GM23338 (cell line): ENCODE results near the gene STYK1. TPM values are rescaled to one million over a fixed set of nuclear protein-coding genes. Genes with fewer than 3 reads are reported as not detected.

Experiments
- ATAC-seq: fragments of 200-7000 bp; cut with Tn5 transposase; 3 replicates; pipeline ENCODE4 v1.9.1; 2020
- DNase-seq: peaks from one replicate; pipeline ENCODE4 v3.0.0-alpha.2; 2015; ENCODE audit warnings: low spot score
- H2AFZ ChIP-seq: fragments of 200-600 bp; sonication (generic); 2 replicates; pipeline ENCODE4 v1.8.0; 2016; ENCODE audit warnings: antibody characterized with exemption, mild to moderate bottlenecking, moderate library complexity
- H3F3A ChIP-seq: fragments of 200-600 bp; sonication (generic); replicated peaks from 2 replicates; pipeline ENCODE4 v1.8.0; 2017; ENCODE audit warnings: antibody characterized with exemption, mixed run types, low read depth
- H3K27ac ChIP-seq: fragments of 200-600 bp; sonication (generic); 2 replicates; pipeline ENCODE4 v1.6.1; 2016; ENCODE audit warnings: low read depth
- H3K27me3 ChIP-seq: fragments of 200-600 bp; sonication (generic); 2 replicates; pipeline ENCODE4 v1.8.0; 2016; ENCODE audit warnings: mild to moderate bottlenecking, mixed run types, moderate library complexity; ENCODE audit not compliant: insufficient read depth
- H3K36me3 ChIP-seq: fragments of 200-600 bp; sonication (generic); 2 replicates; pipeline ENCODE4 v1.8.0; 2016; ENCODE audit warnings: mild to moderate bottlenecking; ENCODE audit not compliant: insufficient read depth
- H3K4me1 ChIP-seq: fragments of 200-600 bp; sonication (generic); 2 replicates; pipeline ENCODE4 v1.8.0; 2016; ENCODE audit warnings: mild to moderate bottlenecking, moderate library complexity; ENCODE audit not compliant: insufficient read depth
- H3K4me2 ChIP-seq: fragments of 200-600 bp; sonication (generic); 2 replicates; pipeline ENCODE4 v1.7.1; 2017; ENCODE audit warnings: mixed run types
- H3K4me3 ChIP-seq: fragments of 200-600 bp; sonication (generic); 2 replicates; pipeline ENCODE4 v1.6.1; 2016; ENCODE audit warnings: mixed run types
- H3K79me2 ChIP-seq: fragments of 200-600 bp; sonication (generic); replicated peaks from 2 replicates; pipeline ENCODE4 v1.8.0; 2017; ENCODE audit warnings: mild to moderate bottlenecking; ENCODE audit not compliant: insufficient read depth
- H3K9me2 ChIP-seq: fragments of 200-600 bp; sonication (generic); 2 replicates; pipeline ENCODE4 v1.8.0; 2017; ENCODE audit not compliant: insufficient read depth
- H4K20me1 ChIP-seq: fragments of 200-600 bp; sonication (generic); replicated peaks from 2 replicates; pipeline ENCODE4 v1.8.0; 2017; ENCODE audit warnings: mild to moderate bottlenecking; ENCODE audit not compliant: insufficient read depth
- H3K27ac Mint-ChIP-seq: 2 replicates; pipeline ENCODE4 v1.8.0; 2020; ENCODE audit warnings: inconsistent platforms, mild to moderate bottlenecking, moderate library complexity, mixed read lengths
- H3K27me3 Mint-ChIP-seq: 3 replicates; pipeline ENCODE4 v1.8.0; 2022; ENCODE audit warnings: low read depth, mild to moderate bottlenecking, moderate library complexity, mixed read lengths, inconsistent platforms; ENCODE audit not compliant: insufficient read depth, poor library complexity
- H3K36me3 Mint-ChIP-seq: 3 replicates; pipeline ENCODE4 v1.8.0; 2021; ENCODE audit warnings: low read depth, mild to moderate bottlenecking, inconsistent platforms, moderate library complexity, mixed read lengths
- H3K4me1 Mint-ChIP-seq: 3 replicates; pipeline ENCODE4 v1.8.0; 2020; ENCODE audit warnings: mild to moderate bottlenecking, inconsistent platforms, mixed read lengths
- H3K4me3 Mint-ChIP-seq: 3 replicates; pipeline ENCODE4 v1.8.0; 2021; ENCODE audit warnings: moderate library complexity, mild to moderate bottlenecking, inconsistent platforms, mixed read lengths
- H3K9me3 Mint-ChIP-seq: 3 replicates; pipeline ENCODE4 v1.8.0; 2020; ENCODE audit warnings: moderate library complexity, mild to moderate bottlenecking, inconsistent platforms, mixed read lengths
- CREB1 ChIP-seq: fragments of 250-450 bp; sonication (Bioruptor Pico); IDR thresholded peaks from 2 replicates; pipeline ENCODE4 v1.5.0; 2020; ENCODE audit warnings: low read depth, mild to moderate bottlenecking, moderate library complexity
- EZH2 ChIP-seq: fragments of 200-600 bp; sonication (generic); IDR thresholded peaks from one replicate; pipeline ENCODE4 v1.8.0; 2017; ENCODE audit warnings: antibody characterized with exemption, mild to moderate bottlenecking, low read depth; ENCODE audit not compliant: unreplicated experiment
- EZH2phosphoT487 ChIP-seq: fragments of 200-600 bp; sonication (generic); IDR thresholded peaks from one replicate; pipeline ENCODE4 v1.8.1; 2018; ENCODE audit warnings: antibody characterized with exemption; ENCODE audit not compliant: unreplicated experiment
- ZNF114 ChIP-seq: fragments of 250-450 bp; sonication (Bioruptor Pico); IDR thresholded peaks from 2 replicates; pipeline ENCODE4 v1.5.0; 2020; ENCODE audit warnings: mild to moderate bottlenecking, moderate library complexity
- ZNF331 ChIP-seq: fragments of 250-450 bp; sonication (Bioruptor Pico); IDR thresholded peaks from 2 replicates; pipeline ENCODE4 v1.5.0; 2020; ENCODE audit warnings: low read depth, mild to moderate bottlenecking, moderate library complexity
- polyA plus RNA-seq: library from polyadenylated mRNA; unstranded; fragments of >200 nt; fragmentation: Nextera tagmentation; extraction: Ambion mirVana; gene quantifications from 2 replicates; pipeline ENCODE4 v1.2.1, GENCODE V29; 2016
- total RNA-seq: library from RNA; depleted of rRNA; stranded (reverse); fragments of >200 nt; shearing (Covaris generic); gene quantifications from 2 replicates; pipeline ENCODE4 v1.2.3, GENCODE V29; 2014
- TF ChIP-seq, protein P1 (sequence below): IDR thresholded peaks from one replicate; pipeline ENCODE4 v1.6.1; 2018; ENCODE audit warnings: antibody characterized with exemption; ENCODE audit not compliant: unreplicated experiment
- TF ChIP-seq, protein P2 (sequence below): fragments of 250-450 bp; sonication (Bioruptor Pico); IDR thresholded peaks from 2 replicates; pipeline ENCODE4 v1.5.0; 2020; ENCODE audit warnings: mild to moderate bottlenecking, moderate library complexity
- TF ChIP-seq, protein P3 (sequence below), 2 experiments: fragments of 200-600 bp in 1 of 2; sonication (generic) in 1 of 2; conservative IDR thresholded peaks; 2 replicates each; pipeline versions ENCODE4 v1.5.1 to v1.6.1; 2016 to 2017; ENCODE audit warnings: antibody characterized with exemption in 2 of 2, low read depth in 2 of 2, mild to moderate bottlenecking in 2 of 2, moderate library complexity in 1 of 2
- TF ChIP-seq, protein P4 (sequence below): IDR thresholded peaks from 2 replicates; pipeline ENCODE4 v1.6.1; 2016; ENCODE audit warnings: antibody characterized with exemption

Gene STYK1
- total and polyA plus RNA-seq, 2 experiments from 2014 or later = 1.2 to 1.8 TPM

DNA sequence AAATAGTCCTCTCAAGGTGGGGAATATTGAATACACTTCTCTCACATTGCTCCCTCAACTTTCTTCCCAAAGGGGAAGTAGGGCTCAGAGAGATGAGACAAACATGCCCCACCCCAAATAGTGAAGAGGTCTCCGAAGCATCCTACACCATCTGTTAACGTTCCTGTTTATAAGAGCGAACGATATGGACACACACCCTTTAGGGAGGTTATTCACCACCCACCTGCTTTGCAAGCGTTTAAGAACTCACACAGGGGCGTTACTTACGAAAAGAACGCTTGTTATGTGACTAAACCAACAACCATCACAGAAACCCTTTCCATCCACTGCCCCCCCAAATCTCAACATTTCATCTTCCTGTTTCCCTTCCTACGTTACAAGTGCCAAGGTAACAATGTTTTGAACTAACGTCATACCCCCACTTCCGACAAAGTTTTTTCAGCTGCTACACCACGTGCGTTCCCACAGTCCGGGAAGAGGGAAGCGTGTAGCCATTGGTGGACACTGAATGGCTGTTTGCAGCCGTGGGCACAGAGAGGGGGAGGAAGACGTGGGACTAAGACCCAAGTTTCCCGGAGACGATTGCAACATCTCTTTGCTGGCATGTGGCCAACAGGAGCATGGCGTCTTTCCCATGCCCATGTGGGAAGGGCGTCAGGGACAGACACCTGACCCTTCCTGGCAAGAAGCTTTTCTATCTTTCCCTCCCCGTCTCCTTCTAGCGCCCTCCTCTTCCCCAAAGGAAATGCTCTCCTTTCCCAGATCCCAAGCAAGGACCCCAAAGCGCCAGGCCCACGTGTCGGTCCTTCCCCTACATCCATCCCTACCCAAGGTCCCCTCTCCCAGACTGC, 48.0 kb upstream of the STYK1 start (continued):
- TF ChIP-seq ZNF114 (CRISPR knock-in tag) (no peak), EZH2phosphoT487 (no peak)

DNA sequence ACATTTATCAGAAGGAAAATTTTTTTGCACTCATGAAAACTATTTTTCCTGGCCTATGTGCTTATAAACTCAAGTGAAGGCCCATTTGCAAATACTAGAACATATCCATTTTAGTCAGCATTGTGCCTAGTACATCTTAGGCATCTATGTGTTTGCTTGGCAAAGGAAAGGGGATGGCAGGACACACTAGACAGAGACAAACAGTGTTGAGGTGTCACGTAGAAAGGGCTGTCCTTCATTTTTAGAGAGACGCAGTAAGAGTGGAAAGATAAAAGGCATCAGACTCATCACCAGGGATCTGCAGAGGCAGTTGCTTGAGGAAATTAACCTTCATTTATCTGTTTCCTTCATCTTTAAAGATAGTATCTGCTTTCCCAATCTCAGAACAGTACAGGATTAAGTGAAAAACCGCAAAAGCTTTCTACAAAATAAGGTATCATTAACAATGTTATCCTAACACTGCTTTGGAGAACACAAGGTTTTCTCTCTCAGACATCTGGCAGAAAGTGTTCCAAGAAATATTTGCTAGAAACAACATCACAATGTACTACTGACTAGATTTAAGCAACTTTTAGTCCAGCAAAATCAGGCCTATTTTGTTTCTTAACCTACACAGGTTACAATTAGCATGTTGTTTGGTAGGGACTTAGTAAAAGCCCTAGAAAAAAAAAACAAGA, 47.3 kb upstream of the STYK1 start:
- Histone ChIP-seq H3K36me3 (no peaks in the 10 kb centered on the region; the same call in 1 of the 2 replicates), H3K27ac (0 out of 2 replicates have a peak overlapping the region, but pooled peaks have one; percentile 17), H3F3A (no peaks in the 10 kb centered on the region), H3K9me2 (no peaks in the 10 kb centered on the region), H4K20me1 (peaks cover 9% of the 10 kb centered on the region; the same call in 1 of the 2 replicates), H3K27me3 (peaks cover 15% of the 10 kb centered on the region), H2AFZ (no peak overlapping the region), H3K4me3 (peak overlapping the region; percentile 83), H3K4me2 (peak overlapping the region; percentile 92), H3K79me2 (peaks cover 66% of the 10 kb centered on the region), H3K4me1 (peaks cover 60% of the 10 kb centered on the region)
- peaks cover 20% of the 10 kb centered on the region for H3K36me3 Mint-ChIP-seq
- ATAC-seq = no peak
- no peak for DNase-seq
- peak overlapping the region; percentile 97 for H3K4me3 Mint-ChIP-seq
- no peaks in the 10 kb centered on the region; the same call in 1 of the 3 replicates for H3K9me3 Mint-ChIP-seq
- peaks cover 53% of the 10 kb centered on the region for H3K4me1 Mint-ChIP-seq
- peaks cover 7% of the 10 kb centered on the region for H3K27me3 Mint-ChIP-seq
- H3K27ac Mint-ChIP-seq = no peak overlapping the region
- TF ChIP-seq, protein P1, sequence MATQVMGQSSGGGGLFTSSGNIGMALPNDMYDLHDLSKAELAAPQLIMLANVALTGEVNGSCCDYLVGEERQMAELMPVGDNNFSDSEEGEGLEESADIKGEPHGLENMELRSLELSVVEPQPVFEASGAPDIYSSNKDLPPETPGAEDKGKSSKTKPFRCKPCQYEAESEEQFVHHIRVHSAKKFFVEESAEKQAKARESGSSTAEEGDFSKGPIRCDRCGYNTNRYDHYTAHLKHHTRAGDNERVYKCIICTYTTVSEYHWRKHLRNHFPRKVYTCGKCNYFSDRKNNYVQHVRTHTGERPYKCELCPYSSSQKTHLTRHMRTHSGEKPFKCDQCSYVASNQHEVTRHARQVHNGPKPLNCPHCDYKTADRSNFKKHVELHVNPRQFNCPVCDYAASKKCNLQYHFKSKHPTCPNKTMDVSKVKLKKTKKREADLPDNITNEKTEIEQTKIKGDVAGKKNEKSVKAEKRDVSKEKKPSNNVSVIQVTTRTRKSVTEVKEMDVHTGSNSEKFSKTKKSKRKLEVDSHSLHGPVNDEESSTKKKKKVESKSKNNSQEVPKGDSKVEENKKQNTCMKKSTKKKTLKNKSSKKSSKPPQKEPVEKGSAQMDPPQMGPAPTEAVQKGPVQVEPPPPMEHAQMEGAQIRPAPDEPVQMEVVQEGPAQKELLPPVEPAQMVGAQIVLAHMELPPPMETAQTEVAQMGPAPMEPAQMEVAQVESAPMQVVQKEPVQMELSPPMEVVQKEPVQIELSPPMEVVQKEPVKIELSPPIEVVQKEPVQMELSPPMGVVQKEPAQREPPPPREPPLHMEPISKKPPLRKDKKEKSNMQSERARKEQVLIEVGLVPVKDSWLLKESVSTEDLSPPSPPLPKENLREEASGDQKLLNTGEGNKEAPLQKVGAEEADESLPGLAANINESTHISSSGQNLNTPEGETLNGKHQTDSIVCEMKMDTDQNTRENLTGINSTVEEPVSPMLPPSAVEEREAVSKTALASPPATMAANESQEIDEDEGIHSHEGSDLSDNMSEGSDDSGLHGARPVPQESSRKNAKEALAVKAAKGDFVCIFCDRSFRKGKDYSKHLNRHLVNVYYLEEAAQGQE = no peak
- TF ChIP-seq, protein P2, sequence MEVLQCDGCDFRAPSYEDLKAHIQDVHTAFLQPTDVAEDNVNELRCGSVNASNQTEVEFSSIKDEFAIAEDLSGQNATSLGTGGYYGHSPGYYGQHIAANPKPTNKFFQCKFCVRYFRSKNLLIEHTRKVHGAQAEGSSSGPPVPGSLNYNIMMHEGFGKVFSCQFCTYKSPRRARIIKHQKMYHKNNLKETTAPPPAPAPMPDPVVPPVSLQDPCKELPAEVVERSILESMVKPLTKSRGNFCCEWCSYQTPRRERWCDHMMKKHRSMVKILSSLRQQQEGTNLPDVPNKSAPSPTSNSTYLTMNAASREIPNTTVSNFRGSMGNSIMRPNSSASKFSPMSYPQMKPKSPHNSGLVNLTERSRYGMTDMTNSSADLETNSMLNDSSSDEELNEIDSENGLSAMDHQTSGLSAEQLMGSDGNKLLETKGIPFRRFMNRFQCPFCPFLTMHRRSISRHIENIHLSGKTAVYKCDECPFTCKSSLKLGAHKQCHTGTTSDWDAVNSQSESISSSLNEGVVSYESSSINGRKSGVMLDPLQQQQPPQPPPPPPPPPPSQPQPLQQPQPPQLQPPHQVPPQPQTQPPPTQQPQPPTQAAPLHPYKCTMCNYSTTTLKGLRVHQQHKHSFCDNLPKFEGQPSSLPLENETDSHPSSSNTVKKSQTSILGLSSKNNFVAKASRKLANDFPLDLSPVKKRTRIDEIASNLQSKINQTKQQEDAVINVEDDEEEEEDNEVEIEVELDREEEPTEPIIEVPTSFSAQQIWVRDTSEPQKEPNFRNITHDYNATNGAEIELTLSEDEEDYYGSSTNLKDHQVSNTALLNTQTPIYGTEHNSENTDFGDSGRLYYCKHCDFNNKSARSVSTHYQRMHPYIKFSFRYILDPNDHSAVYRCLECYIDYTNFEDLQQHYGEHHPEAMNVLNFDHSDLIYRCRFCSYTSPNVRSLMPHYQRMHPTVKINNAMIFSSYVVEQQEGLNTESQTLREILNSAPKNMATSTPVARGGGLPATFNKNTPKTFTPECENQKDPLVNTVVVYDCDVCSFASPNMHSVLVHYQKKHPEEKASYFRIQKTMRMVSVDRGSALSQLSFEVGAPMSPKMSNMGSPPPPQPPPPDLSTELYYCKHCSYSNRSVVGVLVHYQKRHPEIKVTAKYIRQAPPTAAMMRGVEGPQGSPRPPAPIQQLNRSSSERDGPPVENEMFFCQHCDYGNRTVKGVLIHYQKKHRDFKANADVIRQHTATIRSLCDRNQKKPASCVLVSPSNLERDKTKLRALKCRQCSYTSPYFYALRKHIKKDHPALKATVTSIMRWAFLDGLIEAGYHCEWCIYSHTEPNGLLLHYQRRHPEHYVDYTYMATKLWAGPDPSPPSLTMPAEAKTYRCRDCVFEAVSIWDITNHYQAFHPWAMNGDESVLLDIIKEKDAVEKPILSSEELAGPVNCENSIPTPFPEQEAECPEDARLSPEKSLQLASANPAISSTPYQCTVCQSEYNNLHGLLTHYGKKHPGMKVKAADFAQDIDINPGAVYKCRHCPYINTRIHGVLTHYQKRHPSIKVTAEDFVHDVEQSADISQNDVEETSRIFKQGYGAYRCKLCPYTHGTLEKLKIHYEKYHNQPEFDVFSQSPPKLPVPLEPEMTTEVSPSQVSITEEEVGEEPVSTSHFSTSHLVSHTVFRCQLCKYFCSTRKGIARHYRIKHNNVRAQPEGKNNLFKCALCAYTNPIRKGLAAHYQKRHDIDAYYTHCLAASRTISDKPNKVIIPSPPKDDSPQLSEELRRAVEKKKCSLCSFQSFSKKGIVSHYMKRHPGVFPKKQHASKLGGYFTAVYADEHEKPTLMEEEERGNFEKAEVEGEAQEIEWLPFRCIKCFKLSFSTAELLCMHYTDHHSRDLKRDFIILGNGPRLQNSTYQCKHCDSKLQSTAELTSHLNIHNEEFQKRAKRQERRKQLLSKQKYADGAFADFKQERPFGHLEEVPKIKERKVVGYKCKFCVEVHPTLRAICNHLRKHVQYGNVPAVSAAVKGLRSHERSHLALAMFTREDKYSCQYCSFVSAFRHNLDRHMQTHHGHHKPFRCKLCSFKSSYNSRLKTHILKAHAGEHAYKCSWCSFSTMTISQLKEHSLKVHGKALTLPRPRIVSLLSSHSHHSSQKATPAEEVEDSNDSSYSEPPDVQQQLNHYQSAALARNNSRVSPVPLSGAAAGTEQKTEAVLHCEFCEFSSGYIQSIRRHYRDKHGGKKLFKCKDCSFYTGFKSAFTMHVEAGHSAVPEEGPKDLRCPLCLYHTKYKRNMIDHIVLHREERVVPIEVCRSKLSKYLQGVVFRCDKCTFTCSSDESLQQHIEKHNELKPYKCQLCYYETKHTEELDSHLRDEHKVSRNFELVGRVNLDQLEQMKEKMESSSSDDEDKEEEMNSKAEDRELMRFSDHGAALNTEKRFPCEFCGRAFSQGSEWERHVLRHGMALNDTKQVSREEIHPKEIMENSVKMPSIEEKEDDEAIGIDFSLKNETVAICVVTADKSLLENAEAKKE = no peak
- TF ChIP-seq, protein P3, sequence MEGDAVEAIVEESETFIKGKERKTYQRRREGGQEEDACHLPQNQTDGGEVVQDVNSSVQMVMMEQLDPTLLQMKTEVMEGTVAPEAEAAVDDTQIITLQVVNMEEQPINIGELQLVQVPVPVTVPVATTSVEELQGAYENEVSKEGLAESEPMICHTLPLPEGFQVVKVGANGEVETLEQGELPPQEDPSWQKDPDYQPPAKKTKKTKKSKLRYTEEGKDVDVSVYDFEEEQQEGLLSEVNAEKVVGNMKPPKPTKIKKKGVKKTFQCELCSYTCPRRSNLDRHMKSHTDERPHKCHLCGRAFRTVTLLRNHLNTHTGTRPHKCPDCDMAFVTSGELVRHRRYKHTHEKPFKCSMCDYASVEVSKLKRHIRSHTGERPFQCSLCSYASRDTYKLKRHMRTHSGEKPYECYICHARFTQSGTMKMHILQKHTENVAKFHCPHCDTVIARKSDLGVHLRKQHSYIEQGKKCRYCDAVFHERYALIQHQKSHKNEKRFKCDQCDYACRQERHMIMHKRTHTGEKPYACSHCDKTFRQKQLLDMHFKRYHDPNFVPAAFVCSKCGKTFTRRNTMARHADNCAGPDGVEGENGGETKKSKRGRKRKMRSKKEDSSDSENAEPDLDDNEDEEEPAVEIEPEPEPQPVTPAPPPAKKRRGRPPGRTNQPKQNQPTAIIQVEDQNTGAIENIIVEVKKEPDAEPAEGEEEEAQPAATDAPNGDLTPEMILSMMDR (conservative IDR thresholded peaks at IDR 0.05; ENCODE audit: low read depth in 2 of 2) = no peak
- TF ChIP-seq CREB1 (CRISPR knock-in tag) = no peak
- TF ChIP-seq, protein P4, sequence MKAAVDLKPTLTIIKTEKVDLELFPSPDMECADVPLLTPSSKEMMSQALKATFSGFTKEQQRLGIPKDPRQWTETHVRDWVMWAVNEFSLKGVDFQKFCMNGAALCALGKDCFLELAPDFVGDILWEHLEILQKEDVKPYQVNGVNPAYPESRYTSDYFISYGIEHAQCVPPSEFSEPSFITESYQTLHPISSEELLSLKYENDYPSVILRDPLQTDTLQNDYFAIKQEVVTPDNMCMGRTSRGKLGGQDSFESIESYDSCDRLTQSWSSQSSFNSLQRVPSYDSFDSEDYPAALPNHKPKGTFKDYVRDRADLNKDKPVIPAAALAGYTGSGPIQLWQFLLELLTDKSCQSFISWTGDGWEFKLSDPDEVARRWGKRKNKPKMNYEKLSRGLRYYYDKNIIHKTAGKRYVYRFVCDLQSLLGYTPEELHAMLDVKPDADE = no peak
- TF ChIP-seq EZH2phosphoT487 = no peak
- TF ChIP-seq EZH2 = no peak
- TF ChIP-seq ZNF331 (CRISPR knock-in tag) = no peak
